ENCODE measurements around the gene SRMS. TPM values are rescaled to one million over a fixed set of nuclear protein-coding genes. Genes with fewer than 3 reads are reported as not detected.

The SRMS gene, protein sequence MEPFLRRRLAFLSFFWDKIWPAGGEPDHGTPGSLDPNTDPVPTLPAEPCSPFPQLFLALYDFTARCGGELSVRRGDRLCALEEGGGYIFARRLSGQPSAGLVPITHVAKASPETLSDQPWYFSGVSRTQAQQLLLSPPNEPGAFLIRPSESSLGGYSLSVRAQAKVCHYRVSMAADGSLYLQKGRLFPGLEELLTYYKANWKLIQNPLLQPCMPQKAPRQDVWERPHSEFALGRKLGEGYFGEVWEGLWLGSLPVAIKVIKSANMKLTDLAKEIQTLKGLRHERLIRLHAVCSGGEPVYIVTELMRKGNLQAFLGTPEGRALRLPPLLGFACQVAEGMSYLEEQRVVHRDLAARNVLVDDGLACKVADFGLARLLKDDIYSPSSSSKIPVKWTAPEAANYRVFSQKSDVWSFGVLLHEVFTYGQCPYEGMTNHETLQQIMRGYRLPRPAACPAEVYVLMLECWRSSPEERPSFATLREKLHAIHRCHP
- total RNA-seq = not detected

DNA sequence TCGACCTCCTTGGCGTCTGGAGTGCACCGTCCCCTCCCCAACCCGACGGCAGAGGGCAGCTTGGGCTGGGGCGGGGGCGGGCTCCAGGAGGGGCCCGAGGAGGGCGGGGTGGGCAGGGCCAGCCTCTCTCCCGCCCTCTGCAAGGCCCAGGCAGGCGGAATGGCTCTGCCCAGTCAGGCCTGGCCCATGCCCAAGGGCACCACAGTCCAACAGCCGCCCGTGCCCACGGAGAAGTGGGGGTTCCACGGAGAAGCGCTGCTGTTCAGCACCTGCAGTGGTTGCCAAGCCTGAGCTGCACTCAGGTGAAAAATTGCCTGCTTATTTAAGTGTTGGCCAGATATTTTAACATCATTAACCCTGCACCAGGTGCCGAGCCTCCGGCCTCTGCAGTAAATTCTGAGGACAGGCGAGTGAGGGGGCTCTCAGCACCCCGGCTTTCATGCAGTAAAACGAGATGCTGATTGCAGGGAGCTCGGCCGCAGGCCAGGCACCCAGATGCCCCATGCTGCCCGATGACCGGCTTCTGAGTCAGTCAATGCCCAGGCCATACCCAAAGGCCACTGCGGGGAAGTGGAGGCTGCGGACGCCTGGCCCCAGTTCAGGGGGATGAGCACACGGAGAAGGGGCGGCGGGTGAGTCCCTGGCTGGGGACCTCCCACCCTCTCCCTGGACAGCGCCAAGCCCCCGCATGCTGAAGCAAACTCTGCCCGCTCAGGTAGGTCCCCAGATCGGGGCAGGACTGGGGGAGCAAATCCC, at the start of gene SRMS:
TSS of gene SRMS (minus strand) at position 25 of the 756 bp plus-strand sequence. CDS start 286 bp downstream, outside the sequence.
- no peak for TF ChIP-seq EP300 (IDR thresholded peaks at IDR 0.05)
- TF ChIP-seq POLR2AphosphoS5 (IDR thresholded peaks at IDR 0.05) = no peak
- no peak for TF ChIP-seq POLR2A (IDR thresholded peaks at IDR 0.05)
- TF ChIP-seq, protein P1, sequence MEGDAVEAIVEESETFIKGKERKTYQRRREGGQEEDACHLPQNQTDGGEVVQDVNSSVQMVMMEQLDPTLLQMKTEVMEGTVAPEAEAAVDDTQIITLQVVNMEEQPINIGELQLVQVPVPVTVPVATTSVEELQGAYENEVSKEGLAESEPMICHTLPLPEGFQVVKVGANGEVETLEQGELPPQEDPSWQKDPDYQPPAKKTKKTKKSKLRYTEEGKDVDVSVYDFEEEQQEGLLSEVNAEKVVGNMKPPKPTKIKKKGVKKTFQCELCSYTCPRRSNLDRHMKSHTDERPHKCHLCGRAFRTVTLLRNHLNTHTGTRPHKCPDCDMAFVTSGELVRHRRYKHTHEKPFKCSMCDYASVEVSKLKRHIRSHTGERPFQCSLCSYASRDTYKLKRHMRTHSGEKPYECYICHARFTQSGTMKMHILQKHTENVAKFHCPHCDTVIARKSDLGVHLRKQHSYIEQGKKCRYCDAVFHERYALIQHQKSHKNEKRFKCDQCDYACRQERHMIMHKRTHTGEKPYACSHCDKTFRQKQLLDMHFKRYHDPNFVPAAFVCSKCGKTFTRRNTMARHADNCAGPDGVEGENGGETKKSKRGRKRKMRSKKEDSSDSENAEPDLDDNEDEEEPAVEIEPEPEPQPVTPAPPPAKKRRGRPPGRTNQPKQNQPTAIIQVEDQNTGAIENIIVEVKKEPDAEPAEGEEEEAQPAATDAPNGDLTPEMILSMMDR (IDR thresholded peaks at IDR 0.05) = no peak
- Histone ChIP-seq H3K9me3 (no peaks in the 10 kb centered on the region), H3K27ac (no peak within 1 kb of the TSS), H3K4me1 (peaks cover under 1 to 16% (median 4%) of the 10 kb centered on the region in 4 donors), H3K4me3 (no peak within 1 kb of the TSS), H3K27me3 (peaks cover 0 to 27% (median 5%) of the 10 kb centered on the region in 4 donors), H3K36me3 (no peaks in the 10 kb centered on the region)
- 74 to 88% methylated on average over 6 to 24 of the region's 35 CpGs for whole genome bisulfite sequencing, 2 donors
- DNase-seq (peak in 1 of 2 donors; percentile 58), ATAC-seq (ENCODE audit: low FRiP score in 2 of 2) (no peak)

DNA sequence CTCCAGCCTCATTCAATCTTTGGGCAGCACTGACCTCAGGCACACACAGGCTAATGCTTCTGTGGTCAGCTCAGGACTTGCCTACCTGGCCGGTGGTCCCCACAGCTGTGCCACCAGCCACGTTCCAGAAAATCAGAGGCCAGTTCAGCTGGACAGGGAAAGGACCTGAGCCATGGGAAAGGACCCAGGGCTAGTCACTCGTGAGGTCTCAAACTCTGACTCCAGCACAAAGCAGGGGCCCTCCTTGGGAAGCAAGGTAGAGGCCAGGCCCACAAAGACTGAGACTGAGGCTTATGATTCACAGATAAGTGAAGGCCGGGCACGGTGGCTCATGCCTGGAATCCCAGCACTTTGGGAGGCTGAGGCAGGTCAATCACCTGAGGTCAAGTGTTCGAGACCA, 48.9 kb upstream of the SRMS start:
- H3K36me3 ChIP-seq = peaks cover 11 to 95% (median 59%) of the 10 kb centered on the region in 4 donors
- no peak for DNase-seq
- 83 to 94% methylated on average over 3 to 6 of the region's 6 CpGs for WGBS, 2 donors

DNA sequence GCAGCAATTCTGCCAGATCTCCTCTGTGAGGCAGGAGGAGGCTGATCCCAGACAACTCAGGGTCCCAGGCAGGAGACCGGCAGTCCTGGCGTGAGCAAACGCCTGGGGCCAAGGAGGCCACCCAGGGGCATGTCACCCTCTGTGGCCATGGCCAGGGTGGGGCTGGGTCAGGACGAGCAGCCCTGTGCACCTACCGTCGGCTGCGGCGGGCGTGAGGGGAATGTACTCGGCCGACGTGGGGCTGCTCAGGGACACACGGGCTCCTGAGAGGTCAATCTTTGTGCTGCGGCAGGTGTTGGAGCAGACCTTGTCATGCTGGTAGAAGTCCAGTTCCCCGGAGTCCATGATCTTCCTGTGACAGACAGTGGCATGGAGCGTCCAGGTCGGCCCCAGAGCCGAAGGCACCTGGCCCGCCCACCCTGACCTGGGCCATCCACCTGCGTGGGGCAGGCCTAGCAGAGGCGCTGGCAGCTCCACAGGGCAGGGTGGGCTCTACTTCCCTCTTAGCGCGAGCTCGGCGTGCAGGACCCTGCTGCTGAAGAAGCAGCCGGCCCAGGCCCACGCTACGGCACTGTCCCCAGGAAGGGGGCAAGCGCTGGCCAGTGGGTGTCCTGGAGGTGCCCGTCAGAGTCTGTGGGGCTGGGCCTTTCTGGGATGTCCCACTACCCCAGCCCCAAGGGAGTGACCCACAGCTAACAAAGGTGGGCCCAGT, 48.0 kb upstream of the SRMS start:
- H3K4me3 ChIP-seq = no peak overlapping the region
- ATAC-seq (ENCODE audit: low FRiP score in 2 of 2) (peak in 1 of 2 donors; percentile 23), DNase-seq (no peak)
- H3K36me3 ChIP-seq = peaks cover 12 to 95% (median 60%) of the 10 kb centered on the region in 4 donors
- H3K27ac ChIP-seq = no peak overlapping the region
- TF ChIP-seq EP300 (IDR thresholded peaks at IDR 0.05) = no peak
- no peak for TF ChIP-seq POLR2A (IDR thresholded peaks at IDR 0.05)
- TF ChIP-seq POLR2AphosphoS5 (IDR thresholded peaks at IDR 0.05) = no peak
- TF ChIP-seq, protein P1 (IDR thresholded peaks at IDR 0.05) = no peak
- H3K9me3 ChIP-seq = no peaks in the 10 kb centered on the region
- H3K4me1 ChIP-seq = no peaks in the 10 kb centered on the region
- no peaks in the 10 kb centered on the region for H3K27me3 ChIP-seq
- WGBS, 2 donors = 85 to 92% methylated on average over 11 to 28 of the region's 30 CpGs

More for the DNA sequence above, 48.9 kb upstream of the SRMS start:
- H3K4me1 ChIP-seq = no peaks in the 10 kb centered on the region
- no peaks in the 10 kb centered on the region for H3K27me3 ChIP-seq
- no peaks in the 10 kb centered on the region for H3K9me3 ChIP-seq
- no peak for ATAC-seq (ENCODE audit: low FRiP score in 2 of 2)
- TF ChIP-seq, protein P1 (IDR thresholded peaks at IDR 0.05) = no peak
- TF ChIP-seq EP300 (IDR thresholded peaks at IDR 0.05) (no peak), POLR2AphosphoS5 (IDR thresholded peaks at IDR 0.05) (no peak), POLR2A (IDR thresholded peaks at IDR 0.05) (no peak)
- H3K4me3 ChIP-seq = no peak overlapping the region
- no peak overlapping the region for H3K27ac ChIP-seq

DNA sequence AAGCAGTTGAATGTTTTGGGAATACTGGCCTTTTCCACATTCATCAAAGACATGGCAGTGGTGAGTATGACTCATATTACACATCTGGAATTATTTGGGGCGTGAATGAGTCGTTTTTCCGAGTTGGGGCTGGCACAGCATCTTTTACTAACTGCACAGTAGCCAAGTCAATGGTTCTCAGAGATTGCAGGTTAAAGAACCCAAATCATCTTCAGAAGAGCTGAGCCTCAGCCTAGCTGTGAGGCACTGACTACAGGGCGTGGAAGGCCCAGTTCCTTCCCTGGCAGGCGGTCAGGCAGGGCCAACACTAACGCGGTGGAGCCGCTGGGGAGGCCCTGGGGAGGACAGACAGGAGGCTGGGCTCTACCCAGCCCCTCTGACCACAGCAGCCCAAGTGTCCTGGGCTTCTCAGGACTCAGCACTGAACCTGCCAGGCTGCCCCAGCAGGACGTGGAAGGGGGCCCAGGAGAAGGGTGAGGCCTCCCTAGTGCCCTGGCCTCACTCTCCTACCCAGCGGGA, 46.6 kb upstream of the SRMS start:
- peak in 1 of 2 donors; percentile 58 for ATAC-seq (ENCODE audit: low FRiP score in 2 of 2)
- no peak for DNase-seq
- WGBS, 2 donors = 91 to 98% methylated on average over 5 to 10 of the region's 10 CpGs
- H3K4me3 ChIP-seq = no peak overlapping the region
- H3K4me1 ChIP-seq = no peaks in the 10 kb centered on the region
- H3K27ac ChIP-seq = no peak overlapping the region
- H3K27me3 ChIP-seq = no peaks in the 10 kb centered on the region
- H3K36me3 ChIP-seq = peaks cover 17 to 95% (median 71%) of the 10 kb centered on the region in 4 donors
- TF ChIP-seq, protein P1 (IDR thresholded peaks at IDR 0.05) = no peak
- TF ChIP-seq EP300 (IDR thresholded peaks at IDR 0.05) (no peak), POLR2AphosphoS5 (IDR thresholded peaks at IDR 0.05) (no peak), POLR2A (IDR thresholded peaks at IDR 0.05) (no peak)
- no peaks in the 10 kb centered on the region for H3K9me3 ChIP-seq
